Measurements from ENCODE around the gene OR10H1. TPM values are rescaled to one million over a fixed set of nuclear protein-coding genes. Genes with fewer than 3 reads are reported as not detected.
"Not testable (repeated sequence)": the region's sequence is repeated elsewhere in the genome, so short reads cannot be mapped to it uniquely, and the experiment has no call there.

Gene OR10H1
- total RNA-seq, 1 donor from 2014 or later = not detected

- Histone ChIP-seq H3K4me1 (no peaks in the 10 kb centered on the region), H3K9me3 (replicated peaks) (no peaks in the 10 kb centered on the region), H3K36me3 (no peaks in the 10 kb centered on the region), H3K4me3 (no peak overlapping the region), H3K27ac (replicated peaks) (no peak overlapping the region), H3K27me3 (ENCODE audit: low read depth) (peaks cover 74% of the 10 kb centered on the region)
- no peak for DNase-seq
- intact Hi-C loops (cut with micrococcal nuclease) = no loop called here
- TF ChIP-seq, protein P1, sequence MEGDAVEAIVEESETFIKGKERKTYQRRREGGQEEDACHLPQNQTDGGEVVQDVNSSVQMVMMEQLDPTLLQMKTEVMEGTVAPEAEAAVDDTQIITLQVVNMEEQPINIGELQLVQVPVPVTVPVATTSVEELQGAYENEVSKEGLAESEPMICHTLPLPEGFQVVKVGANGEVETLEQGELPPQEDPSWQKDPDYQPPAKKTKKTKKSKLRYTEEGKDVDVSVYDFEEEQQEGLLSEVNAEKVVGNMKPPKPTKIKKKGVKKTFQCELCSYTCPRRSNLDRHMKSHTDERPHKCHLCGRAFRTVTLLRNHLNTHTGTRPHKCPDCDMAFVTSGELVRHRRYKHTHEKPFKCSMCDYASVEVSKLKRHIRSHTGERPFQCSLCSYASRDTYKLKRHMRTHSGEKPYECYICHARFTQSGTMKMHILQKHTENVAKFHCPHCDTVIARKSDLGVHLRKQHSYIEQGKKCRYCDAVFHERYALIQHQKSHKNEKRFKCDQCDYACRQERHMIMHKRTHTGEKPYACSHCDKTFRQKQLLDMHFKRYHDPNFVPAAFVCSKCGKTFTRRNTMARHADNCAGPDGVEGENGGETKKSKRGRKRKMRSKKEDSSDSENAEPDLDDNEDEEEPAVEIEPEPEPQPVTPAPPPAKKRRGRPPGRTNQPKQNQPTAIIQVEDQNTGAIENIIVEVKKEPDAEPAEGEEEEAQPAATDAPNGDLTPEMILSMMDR (IDR thresholded peaks at IDR 0.05; ENCODE audit: borderline replicate concordance) = no peak
Observed at GRCh38 chr19:15859187-15859586, 43.7 kb upstream of the OR10H1 start.

- Histone ChIP-seq H3K27me3 (ENCODE audit: low read depth) (peaks cover 73% of the 10 kb centered on the region), H3K4me1 (no peaks in the 10 kb centered on the region), H3K9me3 (replicated peaks) (peaks cover 7% of the 10 kb centered on the region), H3K36me3 (no peaks in the 10 kb centered on the region), H3K27ac (replicated peaks) (no peak overlapping the region), H3K4me3 (no peak overlapping the region)
- intact Hi-C loops (cut with micrococcal nuclease) = no loop called here
- DNase-seq = no peak
- TF ChIP-seq, protein P1 (IDR thresholded peaks at IDR 0.05; ENCODE audit: borderline replicate concordance) = no peak
Observed at GRCh38 chr19:15850385-15850784, 34.9 kb upstream of the OR10H1 start.

GRCh38 chr19:15846923-15847322 lies 31.5 kb upstream of the OR10H1 start:
- no peaks in the 10 kb centered on the region for H3K4me1 ChIP-seq
- H3K27me3 ChIP-seq (ENCODE audit: low read depth) = peaks cover 78% of the 10 kb centered on the region

DNA sequence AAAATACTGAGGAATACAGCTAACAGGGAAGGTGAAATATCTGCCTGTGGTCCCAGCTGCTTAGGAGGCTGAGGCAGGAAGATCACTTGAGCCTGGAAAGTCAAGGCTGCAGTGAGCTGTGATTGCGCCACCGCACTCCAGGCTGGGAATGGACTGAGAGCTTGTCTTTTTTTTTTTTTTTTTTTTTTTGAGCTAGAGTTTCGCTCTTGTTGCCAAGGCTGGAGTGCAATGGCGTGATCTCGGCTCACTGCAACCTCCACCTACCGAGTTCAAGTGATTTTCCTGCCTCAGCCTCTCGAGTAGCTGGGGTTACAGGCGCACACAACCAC lies 28.4 kb upstream of the OR10H1 start:
- H3K4me3 ChIP-seq; H3K9me3 ChIP-seq (replicated peaks); H3K36me3 ChIP-seq; H3K4me1 ChIP-seq; H3K27ac ChIP-seq (replicated peaks); intact Hi-C loops (cut with micrococcal nuclease); DNase-seq: not testable (repeated sequence)
- H3K27me3 ChIP-seq (ENCODE audit: low read depth) = peaks cover 56% of the 10 kb centered on the region

More at GRCh38 chr19:15846923-15847322, 31.5 kb upstream of the OR10H1 start:
- Histone ChIP-seq H3K9me3 (replicated peaks) (no peaks in the 10 kb centered on the region), H3K36me3 (no peaks in the 10 kb centered on the region), H3K27ac (replicated peaks) (no peak overlapping the region), H3K4me3 (no peak overlapping the region)
- DNase-seq = no peak
- TF ChIP-seq, protein P1 (IDR thresholded peaks at IDR 0.05; ENCODE audit: borderline replicate concordance) = no peak
- intact Hi-C loops (cut with micrococcal nuclease) = no loop called here

- Histone ChIP-seq H3K27me3 (ENCODE audit: low read depth) (peaks cover 51% of the 10 kb centered on the region), H3K36me3 (no peaks in the 10 kb centered on the region), H3K27ac (replicated peaks) (no peak overlapping the region), H3K4me1 (no peaks in the 10 kb centered on the region), H3K9me3 (replicated peaks) (no peaks in the 10 kb centered on the region), H3K4me3 (no peak overlapping the region)
- TF ChIP-seq, protein P1 (IDR thresholded peaks at IDR 0.05; ENCODE audit: borderline replicate concordance) = no peak
- DNase-seq = no peak
- intact Hi-C loops (cut with micrococcal nuclease) = no loop called here
Observed at GRCh38 chr19:15843203-15843893, 27.9 kb upstream of the OR10H1 start.

GRCh38 chr19:15841875-15842569 lies 26.6 kb upstream of the OR10H1 start:
- Histone ChIP-seq H3K27ac (replicated peaks) (no peak overlapping the region), H3K9me3 (replicated peaks) (no peaks in the 10 kb centered on the region), H3K27me3 (ENCODE audit: low read depth) (peaks cover 37% of the 10 kb centered on the region), H3K36me3 (no peaks in the 10 kb centered on the region), H3K4me1 (no peaks in the 10 kb centered on the region), H3K4me3 (no peak overlapping the region)
- no peak for DNase-seq
- intact Hi-C loops (cut with micrococcal nuclease) = no loop called here
- TF ChIP-seq, protein P1 (IDR thresholded peaks at IDR 0.05; ENCODE audit: borderline replicate concordance) = no peak

Data from left ventricle myocardium inferior (tissue), 1 donor.